ENCODE results near the gene GPR31. TPM values are rescaled to one million over a fixed set of nuclear protein-coding genes. Genes with fewer than 3 reads are reported as not detected.

Gene GPR31
- total RNA-seq, 1 donor from 2014 or later = not detected

DNA sequence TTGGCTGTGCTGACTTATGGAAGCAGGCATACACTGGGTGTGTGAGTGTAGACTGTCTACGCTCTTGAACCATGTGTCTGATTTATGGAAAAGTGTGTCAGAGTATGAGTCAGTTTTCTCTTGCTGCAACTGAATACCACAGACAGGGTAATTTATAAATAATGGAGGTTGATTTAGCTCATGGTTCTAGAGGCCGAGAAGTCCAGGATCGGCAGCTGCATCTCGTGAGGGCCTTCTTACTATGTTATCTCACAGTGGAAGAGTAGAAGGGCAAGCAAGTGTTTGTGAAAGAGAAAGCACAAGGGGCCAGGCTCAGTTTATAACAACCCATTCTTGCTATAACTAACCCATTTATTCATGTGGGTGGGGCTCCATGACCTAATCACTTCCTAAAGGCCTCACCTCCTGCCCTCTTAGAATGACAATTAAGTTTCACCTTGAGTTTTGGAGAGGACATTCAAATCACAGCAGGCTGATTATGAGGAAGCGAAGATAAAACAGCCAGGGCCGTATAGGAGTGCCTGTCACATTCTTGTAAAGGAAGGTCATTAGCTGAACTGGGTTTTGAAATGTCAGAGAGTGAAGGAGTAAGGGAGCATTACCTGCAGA, 6.7 kb downstream of the GPR31 start:
- TF ChIP-seq, protein P1, sequence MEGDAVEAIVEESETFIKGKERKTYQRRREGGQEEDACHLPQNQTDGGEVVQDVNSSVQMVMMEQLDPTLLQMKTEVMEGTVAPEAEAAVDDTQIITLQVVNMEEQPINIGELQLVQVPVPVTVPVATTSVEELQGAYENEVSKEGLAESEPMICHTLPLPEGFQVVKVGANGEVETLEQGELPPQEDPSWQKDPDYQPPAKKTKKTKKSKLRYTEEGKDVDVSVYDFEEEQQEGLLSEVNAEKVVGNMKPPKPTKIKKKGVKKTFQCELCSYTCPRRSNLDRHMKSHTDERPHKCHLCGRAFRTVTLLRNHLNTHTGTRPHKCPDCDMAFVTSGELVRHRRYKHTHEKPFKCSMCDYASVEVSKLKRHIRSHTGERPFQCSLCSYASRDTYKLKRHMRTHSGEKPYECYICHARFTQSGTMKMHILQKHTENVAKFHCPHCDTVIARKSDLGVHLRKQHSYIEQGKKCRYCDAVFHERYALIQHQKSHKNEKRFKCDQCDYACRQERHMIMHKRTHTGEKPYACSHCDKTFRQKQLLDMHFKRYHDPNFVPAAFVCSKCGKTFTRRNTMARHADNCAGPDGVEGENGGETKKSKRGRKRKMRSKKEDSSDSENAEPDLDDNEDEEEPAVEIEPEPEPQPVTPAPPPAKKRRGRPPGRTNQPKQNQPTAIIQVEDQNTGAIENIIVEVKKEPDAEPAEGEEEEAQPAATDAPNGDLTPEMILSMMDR (IDR thresholded peaks at IDR 0.05; ENCODE audit: unreplicated experiment) = no peak
- Mint-ChIP-seq H3K4me3 (no peak overlapping the region), H3K9me3 (peaks cover 7% of the 10 kb centered on the region), H3K27ac (no peak overlapping the region), H3K36me3 (no peaks in the 10 kb centered on the region), H3K27me3 (ENCODE audit: low read depth) (peaks cover 76% of the 10 kb centered on the region), H3K4me1 (peaks cover 24% of the 10 kb centered on the region)
- no peak for DNase-seq (ENCODE audit: low spot score in 2 of 2, unreplicated experiment in 2 of 2)

DNA sequence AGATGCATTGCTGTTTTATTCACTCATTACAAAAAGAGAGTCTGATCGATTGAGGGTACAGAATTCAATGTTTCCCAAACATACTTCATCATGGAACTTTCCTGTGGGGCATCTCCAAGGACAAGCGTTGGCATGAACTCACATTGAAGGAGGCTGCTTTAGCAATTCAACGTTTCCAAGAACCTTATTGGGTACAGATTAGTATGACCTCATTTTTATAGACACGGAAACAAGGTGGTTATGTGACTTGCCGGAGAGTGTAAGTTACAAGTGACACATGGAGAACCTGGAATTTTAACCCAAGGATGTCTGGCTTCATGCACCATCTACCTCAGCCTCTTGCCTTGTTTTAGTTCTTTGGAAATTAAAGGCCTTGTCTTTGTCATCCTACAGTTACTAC, 8.8 kb downstream of the GPR31 start:
- TF ChIP-seq, protein P1 (IDR thresholded peaks at IDR 0.05; ENCODE audit: unreplicated experiment) = no peak
- DNase-seq (ENCODE audit: low spot score in 2 of 2, unreplicated experiment in 2 of 2) = no peak
- no peak overlapping the region for H3K4me3 Mint-ChIP-seq
- H3K9me3 Mint-ChIP-seq = peaks cover 7% of the 10 kb centered on the region
- H3K27ac Mint-ChIP-seq = no peak overlapping the region
- H3K4me1 Mint-ChIP-seq = peaks cover 10% of the 10 kb centered on the region
- peaks cover 84% of the 10 kb centered on the region for H3K27me3 Mint-ChIP-seq (ENCODE audit: low read depth)
- no peaks in the 10 kb centered on the region for H3K36me3 Mint-ChIP-seq

DNA sequence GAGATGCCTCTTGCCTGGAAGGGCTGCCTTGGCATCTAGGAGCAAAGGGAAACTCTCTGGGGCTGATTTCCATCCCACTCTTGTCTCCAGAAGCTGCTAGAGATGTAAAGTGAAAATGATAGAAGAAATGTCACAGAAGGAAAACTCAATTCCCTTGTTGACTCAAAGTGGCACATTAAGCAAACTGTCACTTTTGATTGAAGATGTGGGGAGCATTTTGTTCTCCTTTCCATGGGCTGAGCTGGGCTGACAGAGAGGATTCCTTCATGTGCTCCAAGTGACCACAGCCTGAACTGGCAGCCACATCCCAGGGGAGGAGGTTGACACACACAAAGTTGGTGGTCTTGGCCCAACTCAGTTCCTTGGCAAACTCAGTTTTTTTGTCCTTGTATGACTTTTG, 9.8 kb downstream of the GPR31 start:
- Mint-ChIP-seq H3K27ac (no peak overlapping the region), H3K27me3 (ENCODE audit: low read depth) (peaks cover 83% of the 10 kb centered on the region), H3K4me3 (no peak overlapping the region), H3K9me3 (peaks cover 7% of the 10 kb centered on the region), H3K36me3 (no peaks in the 10 kb centered on the region), H3K4me1 (peaks cover 10% of the 10 kb centered on the region)
- DNase-seq (ENCODE audit: low spot score in 2 of 2, unreplicated experiment in 2 of 2) = no peak
- TF ChIP-seq, protein P1 (IDR thresholded peaks at IDR 0.05; ENCODE audit: unreplicated experiment) = no peak

DNA sequence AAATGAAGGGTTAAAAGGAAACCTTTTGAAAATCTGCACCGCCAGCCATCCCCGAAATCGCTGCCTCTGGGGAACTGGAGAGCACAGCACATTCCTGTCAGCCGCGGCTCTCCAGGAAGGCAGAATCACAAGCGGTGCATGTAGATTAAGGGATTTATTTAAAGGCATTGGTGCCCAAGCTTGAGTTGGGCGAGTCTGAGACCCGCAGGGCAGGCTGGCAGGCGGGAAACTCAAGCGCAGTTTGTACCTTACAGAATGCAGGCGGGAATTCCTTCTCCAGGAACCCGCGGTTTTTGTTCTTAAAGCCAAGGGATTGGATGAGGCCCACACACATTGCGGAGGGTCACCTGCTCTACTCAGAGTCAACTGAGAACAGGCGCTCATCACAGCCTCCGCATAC, 10.8 kb downstream of the GPR31 start:
- H3K4me1 Mint-ChIP-seq = peaks cover 10% of the 10 kb centered on the region
- H3K9me3 Mint-ChIP-seq = peaks cover 7% of the 10 kb centered on the region
- H3K27me3 Mint-ChIP-seq (ENCODE audit: low read depth) = peaks cover 79% of the 10 kb centered on the region
- TF ChIP-seq, protein P1 (IDR thresholded peaks at IDR 0.05; ENCODE audit: unreplicated experiment) = no peak
- H3K36me3 Mint-ChIP-seq = no peaks in the 10 kb centered on the region
- peak overlapping the region; percentile 7 for H3K4me3 Mint-ChIP-seq
- no peak for DNase-seq (ENCODE audit: low spot score in 2 of 2, unreplicated experiment in 2 of 2)
- no peak overlapping the region for H3K27ac Mint-ChIP-seq

DNA sequence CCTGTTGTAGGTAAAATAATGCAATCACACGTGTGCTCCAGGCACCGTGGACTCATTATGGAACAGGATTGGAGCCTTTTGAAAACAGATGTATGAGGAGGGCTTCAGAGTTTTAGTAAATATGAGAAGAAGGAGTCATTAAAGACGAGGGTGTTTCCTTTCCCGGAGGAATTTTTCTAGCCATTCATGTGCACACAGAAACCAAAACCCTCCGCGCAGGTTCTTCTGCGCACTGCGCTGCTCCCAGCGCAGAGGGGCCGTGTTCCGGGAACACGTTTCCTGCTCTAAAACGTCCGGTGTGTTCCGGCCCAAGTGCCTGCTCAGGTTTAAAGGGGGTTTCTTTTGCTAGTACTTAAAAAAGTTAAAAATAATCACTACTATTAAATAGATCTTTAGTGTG, 11.6 kb downstream of the GPR31 start:
- H3K4me1 Mint-ChIP-seq = peaks cover 10% of the 10 kb centered on the region

More for the DNA sequence above, 11.6 kb downstream of the GPR31 start:
- H3K36me3 Mint-ChIP-seq = no peaks in the 10 kb centered on the region
- DNase-seq (ENCODE audit: low spot score in 2 of 2, unreplicated experiment in 2 of 2) = no peak
- peaks cover 75% of the 10 kb centered on the region for H3K27me3 Mint-ChIP-seq (ENCODE audit: low read depth)
- H3K9me3 Mint-ChIP-seq = peaks cover 4% of the 10 kb centered on the region
- no peak overlapping the region for H3K4me3 Mint-ChIP-seq
- no peak overlapping the region for H3K27ac Mint-ChIP-seq
- TF ChIP-seq, protein P1 (IDR thresholded peaks at IDR 0.05; ENCODE audit: unreplicated experiment) = no peak

Data from mesothelial cell of epicardium (in vitro differentiated cells).